ENCODE results near the gene ITGA7.

ITGA7 gene

DNA sequence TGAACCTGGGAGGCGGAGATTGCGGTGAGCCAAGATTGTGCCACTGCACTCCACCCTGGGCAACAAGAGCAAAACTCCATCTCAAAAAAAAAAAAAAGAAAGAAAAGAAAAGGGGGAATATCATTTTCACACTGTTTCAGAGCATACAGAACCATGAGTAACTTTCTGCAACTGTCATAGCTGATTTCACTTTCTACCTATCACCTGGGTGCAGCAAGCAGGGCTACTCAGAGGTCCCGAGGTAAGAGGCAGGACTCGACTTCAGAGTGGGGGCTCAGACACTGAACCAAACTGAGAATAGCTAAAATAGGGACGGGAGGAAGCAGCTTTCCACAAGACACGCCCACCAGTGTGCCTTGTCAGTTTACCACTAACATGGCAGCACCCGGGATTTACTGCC lies 41.2 kb downstream of the ITGA7 start:
- no peak for DNase-seq (ENCODE audit: low read depth)
- TF ChIP-seq, protein P1, sequence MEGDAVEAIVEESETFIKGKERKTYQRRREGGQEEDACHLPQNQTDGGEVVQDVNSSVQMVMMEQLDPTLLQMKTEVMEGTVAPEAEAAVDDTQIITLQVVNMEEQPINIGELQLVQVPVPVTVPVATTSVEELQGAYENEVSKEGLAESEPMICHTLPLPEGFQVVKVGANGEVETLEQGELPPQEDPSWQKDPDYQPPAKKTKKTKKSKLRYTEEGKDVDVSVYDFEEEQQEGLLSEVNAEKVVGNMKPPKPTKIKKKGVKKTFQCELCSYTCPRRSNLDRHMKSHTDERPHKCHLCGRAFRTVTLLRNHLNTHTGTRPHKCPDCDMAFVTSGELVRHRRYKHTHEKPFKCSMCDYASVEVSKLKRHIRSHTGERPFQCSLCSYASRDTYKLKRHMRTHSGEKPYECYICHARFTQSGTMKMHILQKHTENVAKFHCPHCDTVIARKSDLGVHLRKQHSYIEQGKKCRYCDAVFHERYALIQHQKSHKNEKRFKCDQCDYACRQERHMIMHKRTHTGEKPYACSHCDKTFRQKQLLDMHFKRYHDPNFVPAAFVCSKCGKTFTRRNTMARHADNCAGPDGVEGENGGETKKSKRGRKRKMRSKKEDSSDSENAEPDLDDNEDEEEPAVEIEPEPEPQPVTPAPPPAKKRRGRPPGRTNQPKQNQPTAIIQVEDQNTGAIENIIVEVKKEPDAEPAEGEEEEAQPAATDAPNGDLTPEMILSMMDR (IDR thresholded peaks at IDR 0.05; ENCODE audit: low read length, missing control alignments): no peak
- H3K4me3 ChIP-seq (replicated peaks; ENCODE audit: low read depth, low read length): no peak overlapping the region

GRCh38 chr12:55664826-55665225 lies 42.9 kb downstream of the ITGA7 start:
- DNase-seq (ENCODE audit: low read depth): no peak
- TF ChIP-seq, protein P1 (IDR thresholded peaks at IDR 0.05; ENCODE audit: low read length, missing control alignments): no peak
- no peak overlapping the region for H3K4me3 ChIP-seq (replicated peaks; ENCODE audit: low read depth, low read length)

DNA sequence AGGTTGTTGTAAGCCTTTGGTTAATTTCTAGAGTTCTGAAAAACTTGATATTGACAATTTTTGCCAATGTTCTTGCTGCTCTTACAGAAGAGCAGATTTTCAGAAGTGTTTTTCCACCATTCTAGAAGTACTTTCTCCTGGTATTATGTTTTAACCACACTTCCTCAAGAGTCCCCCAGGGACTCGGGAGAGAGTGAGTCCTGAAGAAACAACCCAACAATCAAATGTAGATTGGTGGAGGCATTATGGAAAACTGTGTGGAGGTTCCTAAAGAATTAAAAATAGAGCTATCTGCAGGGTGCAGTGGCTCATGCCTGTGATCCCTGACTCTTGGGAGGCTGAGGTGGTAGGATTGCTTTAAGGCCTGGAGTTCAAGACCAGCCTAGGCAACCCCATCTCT lies 44.3 kb downstream of the ITGA7 start:
- DNase-seq (ENCODE audit: low read depth): no peak
- H3K4me3 ChIP-seq (replicated peaks; ENCODE audit: low read depth, low read length): no peak overlapping the region
- TF ChIP-seq, protein P1 (IDR thresholded peaks at IDR 0.05; ENCODE audit: low read length, missing control alignments): no peak

DNA sequence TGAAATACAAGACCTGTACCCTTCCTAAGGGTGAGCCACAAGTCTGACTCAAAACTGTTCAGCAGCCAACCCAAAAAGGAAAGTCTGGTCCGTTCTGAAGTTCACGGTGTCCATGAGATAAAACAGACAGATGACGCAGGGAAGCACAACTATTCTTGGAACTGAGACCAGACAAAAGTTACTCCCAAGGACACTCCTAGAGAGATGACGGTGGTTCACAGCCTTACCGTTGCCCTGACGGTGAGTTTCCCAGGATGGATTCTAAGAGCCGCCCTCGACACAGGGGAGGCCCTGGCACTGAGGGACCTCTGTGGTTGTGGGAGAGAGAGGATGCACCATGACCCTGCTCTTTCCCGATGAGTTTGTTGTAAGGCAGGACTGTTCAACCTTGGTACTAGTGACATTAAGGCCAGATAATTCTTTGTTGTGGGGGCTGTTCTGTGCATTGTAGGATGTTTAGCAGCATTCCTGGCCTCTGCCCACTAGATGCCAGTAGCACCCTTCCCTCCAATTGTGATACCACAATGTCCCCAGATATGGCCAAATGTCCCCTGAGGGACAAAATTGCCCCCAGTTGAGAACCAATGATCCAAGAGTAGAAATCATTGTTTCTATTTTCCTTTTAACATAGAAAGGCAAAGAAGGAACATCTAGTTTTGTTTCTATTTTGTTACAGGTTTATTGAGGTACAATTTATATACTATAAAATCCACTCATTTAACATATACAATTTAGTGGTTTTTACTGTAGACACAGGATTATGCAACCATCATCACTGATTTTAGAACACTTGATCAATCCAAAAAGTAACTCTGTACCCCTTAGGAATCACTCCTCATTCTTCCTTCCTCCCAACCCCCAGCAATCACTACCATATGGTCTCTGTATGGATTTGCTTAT lies 48.0 kb downstream of the ITGA7 start:
- TF ChIP-seq, protein P1 (IDR thresholded peaks at IDR 0.05; ENCODE audit: low read length, missing control alignments): peak; percentile 62
- peak; percentile 81 for DNase-seq (ENCODE audit: low read depth)
- H3K4me3 ChIP-seq (replicated peaks; ENCODE audit: low read depth, low read length): no peak overlapping the region

DNA sequence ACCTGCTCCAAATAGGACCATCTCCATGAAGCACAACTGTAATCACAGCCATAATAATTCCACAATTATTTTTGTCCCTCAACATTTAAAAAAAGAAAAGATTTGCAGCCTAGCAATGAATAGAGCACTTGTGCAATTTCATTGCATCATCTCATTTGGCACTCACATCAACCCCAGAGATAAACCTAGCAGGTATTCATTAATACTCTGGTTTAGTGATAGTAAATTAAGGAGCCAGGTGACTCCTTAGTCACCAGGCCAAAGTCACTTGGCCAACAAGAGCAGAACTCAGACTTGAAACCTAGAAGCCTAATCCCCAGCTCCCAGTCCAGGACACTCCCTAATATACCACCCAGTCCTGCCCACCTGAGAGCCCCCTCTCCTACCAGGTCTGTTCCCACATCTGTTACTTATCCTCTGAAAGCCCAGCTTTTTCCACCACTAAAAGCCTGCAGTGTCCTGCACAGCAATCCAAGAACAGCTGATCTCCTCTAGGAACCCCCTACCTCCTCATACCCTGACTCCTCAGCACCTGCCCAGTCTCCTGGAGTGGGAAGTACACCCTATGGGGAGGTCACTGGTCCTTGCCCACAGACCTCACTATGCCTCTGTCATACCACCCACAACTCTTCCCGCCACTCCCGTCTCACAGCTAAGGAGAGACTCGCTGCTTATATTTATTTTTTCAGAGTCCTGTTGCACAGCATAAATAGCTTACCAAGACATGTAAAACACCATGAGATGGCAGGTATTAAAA lies 48.9 kb downstream of the ITGA7 start:
- TF ChIP-seq, protein P1 (IDR thresholded peaks at IDR 0.05; ENCODE audit: low read length, missing control alignments): no peak
- DNase-seq (ENCODE audit: low read depth): peak; percentile 36
- H3K4me3 ChIP-seq (replicated peaks; ENCODE audit: low read depth, low read length): no peak overlapping the region

DNA sequence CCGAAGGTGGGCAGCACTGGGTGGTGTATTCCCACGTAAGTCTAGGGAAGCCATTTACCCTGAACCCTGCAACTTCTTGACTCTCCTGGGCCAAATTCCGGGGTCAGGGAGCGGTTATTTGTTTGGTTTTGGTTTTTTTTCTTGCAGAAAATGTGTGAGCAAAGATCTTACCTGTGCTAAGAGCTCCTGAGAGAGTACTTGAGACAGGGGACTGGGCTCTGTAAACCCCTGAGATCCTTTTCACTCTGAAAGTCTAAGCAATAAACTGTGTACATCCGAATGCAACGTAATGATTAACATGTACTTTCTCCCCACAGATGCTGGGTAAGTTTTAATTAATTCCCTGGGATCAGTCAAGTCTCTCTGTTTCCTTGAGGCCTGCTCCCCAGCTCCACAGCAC lies 49.5 kb downstream of the ITGA7 start:
- no peak overlapping the region for H3K4me3 ChIP-seq (replicated peaks; ENCODE audit: low read depth, low read length)
- TF ChIP-seq, protein P1 (IDR thresholded peaks at IDR 0.05; ENCODE audit: low read length, missing control alignments): no peak

More for the DNA sequence above, 49.5 kb downstream of the ITGA7 start:
- no peak for DNase-seq (ENCODE audit: low read depth)

Measured in fibroblast of pulmonary artery (primary cell).